Stimulated activated CD8-positive, alpha-beta memory T cell treated with anti-CD3 and anti-CD28 coated beads, Interleukin-2, amount 100 ng/mL, for 48 hours (primary cell): ENCODE data around the gene TPO.

Experiments
- DNase-seq, 2 donors: peaks; one replicate each; pipeline ENCODE4 v3.0.0-alpha.2; 2020; ENCODE audit warnings: low read depth in 2 of 2

Gene TPO

GRCh38 chr2:1448009-1448408 lies 34.7 kb downstream of the TPO start:
- DNase-seq: no peak

- no peak for DNase-seq
Measured at GRCh38 chr2:1450915-1451314, 37.7 kb downstream of the TPO start.

GRCh38 chr2:1451422-1451821 lies 38.2 kb downstream of the TPO start:
- DNase-seq: no peak

GRCh38 chr2:1453561-1453960 lies 40.3 kb downstream of the TPO start:
- DNase-seq: no peak

GRCh38 chr2:1454346-1454745 lies 41.1 kb downstream of the TPO start:
- DNase-seq: no peak

GRCh38 chr2:1455466-1455865 lies 42.2 kb downstream of the TPO start:
- DNase-seq: no peak

GRCh38 chr2:1458432-1458831 lies 45.2 kb downstream of the TPO start:
- DNase-seq: no peak

GRCh38 chr2:1459727-1460126 lies 46.5 kb downstream of the TPO start:
- DNase-seq: no peak

GRCh38 chr2:1460851-1461418 lies 47.7 kb downstream of the TPO start:
- DNase-seq: no peak

GRCh38 chr2:1461507-1462390 lies 48.5 kb downstream of the TPO start:
- no peak for DNase-seq

- no peak for DNase-seq
Measured at GRCh38 chr2:1462994-1463393, 49.7 kb downstream of the TPO start.

GRCh38 chr2:1472350-1472749 lies 59.1 kb downstream of the TPO start:
- no peak for DNase-seq

- DNase-seq: no peak
Measured at GRCh38 chr2:1476617-1477195, 63.4 kb downstream of the TPO start.

- DNase-seq: no peak
Measured at GRCh38 chr2:1477196-1478040, 64.2 kb downstream of the TPO start.

GRCh38 chr2:1478311-1479305 lies 65.3 kb downstream of the TPO start:
- no peak for DNase-seq

GRCh38 chr2:1479346-1479745 lies 66.1 kb downstream of the TPO start:
- no peak for DNase-seq

- no peak for DNase-seq
Measured at GRCh38 chr2:1480671-1481076, 67.4 kb downstream of the TPO start.

GRCh38 chr2:1481406-1482252 lies 68.4 kb downstream of the TPO start:
- DNase-seq: no peak

GRCh38 chr2:1482253-1482675 lies 69.0 kb downstream of the TPO start:
- DNase-seq: no peak

- no peak for DNase-seq
Measured at GRCh38 chr2:1482981-1483380, 69.7 kb downstream of the TPO start.
